ENCODE results near the gene ACTN4.

DNA sequence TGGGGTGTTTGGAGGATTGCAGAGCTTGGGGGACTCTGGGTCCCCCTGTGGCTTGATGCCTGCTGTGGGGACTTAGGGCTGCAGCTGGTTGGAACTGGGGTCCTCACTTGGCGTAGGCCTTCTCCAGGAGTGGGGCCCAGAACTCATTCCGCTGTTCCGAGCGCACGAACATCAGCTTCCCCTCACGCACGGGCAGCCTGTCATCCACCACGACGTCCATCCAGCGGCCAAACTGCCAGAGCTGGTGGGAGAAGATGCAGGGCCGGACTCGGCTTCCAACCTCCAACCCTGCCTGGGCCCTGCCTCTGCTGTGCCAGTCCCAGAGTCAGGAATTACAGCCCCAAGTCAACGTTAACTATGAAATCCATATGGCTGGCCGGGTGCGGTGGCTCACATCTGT lies 94.2 kb downstream of the ACTN4 start:
- TF ChIP-seq TAF1 (IDR thresholded peaks at IDR 0.05; ENCODE audit: borderline replicate concordance, low read depth, low read length): no peak
- TF ChIP-seq POLR2A (IDR thresholded peaks at IDR 0.05; ENCODE audit: low read depth, low read length): no peak
- TF ChIP-seq POLR2AphosphoS5 (IDR thresholded peaks at IDR 0.05; ENCODE audit: low read depth, low read length): no peak

Measured in GM12892 (cell line).